WTC11 (cell line): ENCODE results near the gene DYNC1I1. TPM values are rescaled to one million over a fixed set of nuclear protein-coding genes. Genes with fewer than 3 reads are reported as not detected.

Experiments
- ATAC-seq: fragments of 200-7000 bp; cut with Tn5 transposase; 2 replicates; pipeline ENCODE4 v1.10.0; 2021; ENCODE audit warnings: mild to moderate bottlenecking, moderate library complexity
- CTCF ChIA-PET: fragments of 300-600 bp; sonication (Branson Sonifier 250); formaldehyde crosslinking; loops from one replicate; lab custom pipeline; 2021; ENCODE audit warnings: antibody characterized with exemption; lab: Charles Lee
- POLR2A ChIA-PET: fragments of 350-600 bp; sonication (Branson Sonifier 250); formaldehyde crosslinking; loops from one replicate; lab custom pipeline; 2021; ENCODE audit warnings: antibody characterized with exemption; lab: Charles Lee
- DNase-seq: peaks from one replicate; pipeline ENCODE4 v3.0.0; 2021; ENCODE audit warnings: low spot score
- H3K27ac Mint-ChIP-seq: 2 replicates; pipeline ENCODE4 v1.8.0; 2021; ENCODE audit warnings: mixed read lengths
- H3K27me3 Mint-ChIP-seq: 2 replicates; pipeline ENCODE4 v1.8.0; 2021; ENCODE audit warnings: low read depth, mild to moderate bottlenecking, moderate library complexity, mixed read lengths
- H3K36me3 Mint-ChIP-seq: 2 replicates; pipeline ENCODE4 v1.8.0; 2021; ENCODE audit warnings: mixed read lengths
- H3K4me1 Mint-ChIP-seq: 2 replicates; pipeline ENCODE4 v1.8.0; 2022; ENCODE audit warnings: mixed read lengths
- H3K4me3 Mint-ChIP-seq: 2 replicates; pipeline ENCODE4 v1.8.0; 2021; ENCODE audit warnings: mild to moderate bottlenecking, moderate library complexity, mixed read lengths
- H3K9me3 Mint-ChIP-seq: 2 replicates; pipeline ENCODE4 v1.8.0; 2021; ENCODE audit warnings: mixed read lengths
- E2F4 ChIP-seq: sonication (generic); formaldehyde crosslinking; IDR thresholded peaks from 2 replicates; pipeline ENCODE4 v1.8.1; 2022; ENCODE audit warnings: low read depth, mild to moderate bottlenecking, moderate library complexity, missing genetic modification reagents, borderline replicate concordance
- EMX1 ChIP-seq: fragments of 250-450 bp; sonication (Bioruptor Pico); IDR thresholded peaks from 2 replicates; pipeline ENCODE4 v1.8.0; 2021; ENCODE audit warnings: mild to moderate bottlenecking
- FOXJ3 ChIP-seq: sonication (generic); formaldehyde crosslinking; IDR thresholded peaks from 2 replicates; pipeline ENCODE4 v1.9.0; 2021; ENCODE audit warnings: missing genetic modification reagents, mild to moderate bottlenecking, borderline replicate concordance
- FOXK1 ChIP-seq: sonication (generic); formaldehyde crosslinking; IDR thresholded peaks from 2 replicates; pipeline ENCODE4 v1.8.0; 2022; ENCODE audit warnings: mild to moderate bottlenecking, moderate library complexity, missing genetic modification reagents
- IRF1 ChIP-seq: sonication (generic); formaldehyde crosslinking; IDR thresholded peaks from 2 replicates; pipeline ENCODE4 v1.8.0; 2023; ENCODE audit warnings: missing genetic modification reagents
- JAZF1 ChIP-seq: fragments of 250-450 bp; sonication (Bioruptor Pico); IDR thresholded peaks from 2 replicates; pipeline ENCODE4 v1.9.0; 2021; ENCODE audit warnings: moderate library complexity, mild to moderate bottlenecking, inconsistent platforms
- KAT7 ChIP-seq: sonication (generic); formaldehyde crosslinking; IDR thresholded peaks from 2 replicates; pipeline ENCODE4 v1.8.1; 2023; ENCODE audit warnings: missing genetic modification reagents, mild to moderate bottlenecking, borderline replicate concordance
- NFATC4 ChIP-seq: fragments of 250-450 bp; sonication (Bioruptor Pico); IDR thresholded peaks from 2 replicates; pipeline ENCODE4 v1.9.0; 2021; ENCODE audit warnings: mild to moderate bottlenecking
- NFYB ChIP-seq: sonication (generic); formaldehyde crosslinking; conservative IDR thresholded peaks from 2 replicates; pipeline ENCODE4 v1.8.0; 2022; ENCODE audit warnings: low read depth, missing genetic modification reagents
- OVOL2 ChIP-seq: fragments of 250-450 bp; sonication (Bioruptor Pico); IDR thresholded peaks from 2 replicates; pipeline ENCODE4 v1.9.0; 2021; ENCODE audit warnings: mild to moderate bottlenecking, borderline replicate concordance
- PRRX2 ChIP-seq: fragments of 250-450 bp; sonication (Bioruptor Pico); IDR thresholded peaks from 2 replicates; pipeline ENCODE4 v1.8.0; 2021; ENCODE audit warnings: mild to moderate bottlenecking
- SMAD4 ChIP-seq: sonication (generic); formaldehyde crosslinking; IDR thresholded peaks from 2 replicates; pipeline ENCODE4 v1.8.0; 2022; ENCODE audit warnings: mild to moderate bottlenecking, missing genetic modification reagents
- TEAD1 ChIP-seq: sonication (generic); formaldehyde crosslinking; IDR thresholded peaks from 2 replicates; pipeline ENCODE4 v1.8.0; 2022; ENCODE audit warnings: mild to moderate bottlenecking, missing genetic modification reagents
- TEAD4 ChIP-seq: sonication (generic); formaldehyde crosslinking; IDR thresholded peaks from 2 replicates; pipeline ENCODE4 v1.8.0; 2022; ENCODE audit warnings: mild to moderate bottlenecking, missing genetic modification reagents
- ZBTB21 ChIP-seq: sonication (generic); formaldehyde crosslinking; IDR thresholded peaks from 2 replicates; pipeline ENCODE4 v1.8.1; 2023; ENCODE audit warnings: mild to moderate bottlenecking, missing genetic modification reagents, borderline replicate concordance
- ZNF232 ChIP-seq: sonication (generic); formaldehyde crosslinking; IDR thresholded peaks from 2 replicates; pipeline ENCODE4 v1.8.0; 2022; ENCODE audit warnings: mild to moderate bottlenecking, missing genetic modification reagents
- ZNF263 ChIP-seq: sonication (generic); formaldehyde crosslinking; IDR thresholded peaks from 2 replicates; pipeline ENCODE4 v1.8.1; 2022; ENCODE audit warnings: low read depth, mild to moderate bottlenecking, moderate library complexity, missing genetic modification reagents
- ZNF512 ChIP-seq: sonication (generic); formaldehyde crosslinking; IDR thresholded peaks from 2 replicates; pipeline ENCODE4 v1.8.1; 2022; ENCODE audit warnings: missing genetic modification reagents, borderline replicate concordance
- total RNA-seq: library from RNA; stranded (reverse); gene quantifications from 3 replicates; pipeline ENCODE4 v1.2.3, GENCODE V29; 2021
- TF ChIP-seq, protein P1 (sequence below): sonication (generic); formaldehyde crosslinking; IDR thresholded peaks from 2 replicates; pipeline ENCODE4 v1.8.0; 2022; ENCODE audit warnings: mild to moderate bottlenecking, missing genetic modification reagents
- TF ChIP-seq, protein P2 (sequence below): sonication (generic); formaldehyde crosslinking; IDR thresholded peaks from 2 replicates; pipeline ENCODE4 v1.8.1; 2023; ENCODE audit warnings: mild to moderate bottlenecking, moderate library complexity, missing genetic modification reagents
- TF ChIP-seq, protein P3 (sequence below): fragments of 200-600 bp; IDR thresholded peaks from 2 replicates; pipeline ENCODE4 v1.8.0; 2022; ENCODE audit warnings: antibody characterized with exemption

DYNC1I1 gene
- total RNA-seq, 1 experiment from 2014 or later = 2.8 TPM

- peaks cover 22% of the 10 kb centered on the region for H3K27me3 Mint-ChIP-seq
- H3K4me1 Mint-ChIP-seq = peaks cover 25% of the 10 kb centered on the region
- H3K27ac Mint-ChIP-seq = no peak overlapping the region
- no peak overlapping the region for H3K4me3 Mint-ChIP-seq
- CTCF ChIA-PET = interaction anchor here (1.2 kb wide), 1 partner anchor 61 kb away, joined by 3 read pairs; no protein-coding TSS in a partner anchor
- TF ChIP-seq, protein P1, sequence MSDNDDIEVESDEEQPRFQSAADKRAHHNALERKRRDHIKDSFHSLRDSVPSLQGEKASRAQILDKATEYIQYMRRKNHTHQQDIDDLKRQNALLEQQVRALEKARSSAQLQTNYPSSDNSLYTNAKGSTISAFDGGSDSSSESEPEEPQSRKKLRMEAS (CRISPR knock-in tag) = no peak
- TF ChIP-seq EMX1 (CRISPR knock-in tag) (no peak), IRF1 (CRISPR knock-in tag) (no peak), OVOL2 (CRISPR knock-in tag) (no peak), PRRX2 (CRISPR knock-in tag) (no peak), FOXJ3 (CRISPR knock-in tag) (no peak), KAT7 (no peak), ZNF232 (CRISPR knock-in tag) (no peak), ZNF512 (no peak), TEAD4 (no peak), NFYB (CRISPR knock-in tag) (no peak), ZNF263 (CRISPR knock-in tag) (no peak), NFATC4 (CRISPR knock-in tag) (no peak), FOXK1 (CRISPR knock-in tag) (no peak), SMAD4 (no peak), E2F4 (CRISPR knock-in tag) (no peak), JAZF1 (CRISPR knock-in tag) (no peak)
- TF ChIP-seq, protein P2, sequence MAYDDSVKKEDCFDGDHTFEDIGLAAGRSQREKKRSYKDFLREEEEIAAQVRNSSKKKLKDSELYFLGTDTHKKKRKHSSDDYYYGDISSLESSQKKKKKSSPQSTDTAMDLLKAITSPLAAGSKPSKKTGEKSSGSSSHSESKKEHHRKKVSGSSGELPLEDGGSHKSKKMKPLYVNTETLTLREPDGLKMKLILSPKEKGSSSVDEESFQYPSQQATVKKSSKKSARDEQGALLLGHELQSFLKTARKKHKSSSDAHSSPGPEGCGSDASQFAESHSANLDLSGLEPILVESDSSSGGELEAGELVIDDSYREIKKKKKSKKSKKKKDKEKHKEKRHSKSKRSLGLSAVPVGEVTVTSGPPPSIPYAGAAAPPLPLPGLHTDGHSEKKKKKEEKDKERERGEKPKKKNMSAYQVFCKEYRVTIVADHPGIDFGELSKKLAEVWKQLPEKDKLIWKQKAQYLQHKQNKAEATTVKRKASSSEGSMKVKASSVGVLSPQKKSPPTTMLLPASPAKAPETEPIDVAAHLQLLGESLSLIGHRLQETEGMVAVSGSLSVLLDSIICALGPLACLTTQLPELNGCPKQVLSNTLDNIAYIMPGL (CRISPR knock-in tag) = no peak
- ATAC-seq = no peak
- POLR2A ChIA-PET = no interaction called here
- no peak for DNase-seq
- H3K9me3 Mint-ChIP-seq = peaks cover 9% of the 10 kb centered on the region
- peaks cover 4% of the 10 kb centered on the region for H3K36me3 Mint-ChIP-seq
Measured at GRCh38 chr7:95784796-95785195, 12.4 kb downstream of the DYNC1I1 start.

DNA sequence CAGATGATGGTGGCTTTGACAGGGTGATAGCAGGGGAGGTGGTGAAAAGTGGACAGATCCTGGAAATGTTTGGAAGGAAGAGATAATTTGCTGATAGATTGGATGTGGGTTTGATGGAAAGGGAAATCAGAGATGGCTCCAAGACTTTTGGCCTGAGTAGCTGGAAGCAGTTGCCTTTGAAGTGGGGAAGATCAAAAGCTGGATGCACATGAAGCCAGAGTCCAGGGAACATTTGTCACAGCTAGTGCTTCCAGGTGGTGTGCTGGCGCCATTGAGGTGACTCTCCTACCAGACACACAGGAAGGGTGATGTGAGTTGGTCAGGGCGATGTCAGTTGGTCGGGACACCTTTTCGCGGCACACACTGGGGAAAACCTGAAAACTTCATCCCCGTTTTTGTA is 15.9 kb downstream of the DYNC1I1 start:
- TF ChIP-seq, protein P3, sequence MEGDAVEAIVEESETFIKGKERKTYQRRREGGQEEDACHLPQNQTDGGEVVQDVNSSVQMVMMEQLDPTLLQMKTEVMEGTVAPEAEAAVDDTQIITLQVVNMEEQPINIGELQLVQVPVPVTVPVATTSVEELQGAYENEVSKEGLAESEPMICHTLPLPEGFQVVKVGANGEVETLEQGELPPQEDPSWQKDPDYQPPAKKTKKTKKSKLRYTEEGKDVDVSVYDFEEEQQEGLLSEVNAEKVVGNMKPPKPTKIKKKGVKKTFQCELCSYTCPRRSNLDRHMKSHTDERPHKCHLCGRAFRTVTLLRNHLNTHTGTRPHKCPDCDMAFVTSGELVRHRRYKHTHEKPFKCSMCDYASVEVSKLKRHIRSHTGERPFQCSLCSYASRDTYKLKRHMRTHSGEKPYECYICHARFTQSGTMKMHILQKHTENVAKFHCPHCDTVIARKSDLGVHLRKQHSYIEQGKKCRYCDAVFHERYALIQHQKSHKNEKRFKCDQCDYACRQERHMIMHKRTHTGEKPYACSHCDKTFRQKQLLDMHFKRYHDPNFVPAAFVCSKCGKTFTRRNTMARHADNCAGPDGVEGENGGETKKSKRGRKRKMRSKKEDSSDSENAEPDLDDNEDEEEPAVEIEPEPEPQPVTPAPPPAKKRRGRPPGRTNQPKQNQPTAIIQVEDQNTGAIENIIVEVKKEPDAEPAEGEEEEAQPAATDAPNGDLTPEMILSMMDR = no peak
- TF ChIP-seq FOXK1 (CRISPR knock-in tag) (no peak), ZBTB21 (no peak), E2F4 (CRISPR knock-in tag) (no peak), TEAD1 (CRISPR knock-in tag) (no peak)
- H3K4me1 Mint-ChIP-seq = peaks cover 13% of the 10 kb centered on the region
- no peaks in the 10 kb centered on the region for H3K36me3 Mint-ChIP-seq
- peaks cover 52% of the 10 kb centered on the region for H3K27me3 Mint-ChIP-seq
- ATAC-seq (no peak), DNase-seq (no peak)
- H3K27ac Mint-ChIP-seq = peak overlapping the region; percentile 8; the same call in 1 of the 2 replicates
- peaks cover 4% of the 10 kb centered on the region for H3K9me3 Mint-ChIP-seq
- POLR2A ChIA-PET = no interaction called here
- CTCF ChIA-PET = no interaction called here
- no peak overlapping the region for H3K4me3 Mint-ChIP-seq
